Hepatocyte (in vitro differentiated cells): ENCODE results near the gene FAM193A.

ENCODE experiments used
- EZH2phosphoT487 ChIP-seq: fragments of 200-600 bp; sonication (generic); IDR thresholded peaks from one replicate; pipeline ENCODE4 v1.6.1; 2018; ENCODE audit warnings: antibody characterized with exemption, mild to moderate bottlenecking, low read depth, moderate library complexity; ENCODE audit not compliant: unreplicated experiment, severe bottlenecking
- TF ChIP-seq, protein P1 (sequence below): fragments of 200-600 bp; sonication (generic); IDR thresholded peaks from 2 replicates; pipeline ENCODE4 v1.5.1; 2016; ENCODE audit warnings: antibody characterized with exemption, mild to moderate bottlenecking; ENCODE audit not compliant: poor library complexity

GRCh38 chr4:2492970-2493369 is 43.5 kb upstream of the FAM193A start:
- TF ChIP-seq, protein P1, sequence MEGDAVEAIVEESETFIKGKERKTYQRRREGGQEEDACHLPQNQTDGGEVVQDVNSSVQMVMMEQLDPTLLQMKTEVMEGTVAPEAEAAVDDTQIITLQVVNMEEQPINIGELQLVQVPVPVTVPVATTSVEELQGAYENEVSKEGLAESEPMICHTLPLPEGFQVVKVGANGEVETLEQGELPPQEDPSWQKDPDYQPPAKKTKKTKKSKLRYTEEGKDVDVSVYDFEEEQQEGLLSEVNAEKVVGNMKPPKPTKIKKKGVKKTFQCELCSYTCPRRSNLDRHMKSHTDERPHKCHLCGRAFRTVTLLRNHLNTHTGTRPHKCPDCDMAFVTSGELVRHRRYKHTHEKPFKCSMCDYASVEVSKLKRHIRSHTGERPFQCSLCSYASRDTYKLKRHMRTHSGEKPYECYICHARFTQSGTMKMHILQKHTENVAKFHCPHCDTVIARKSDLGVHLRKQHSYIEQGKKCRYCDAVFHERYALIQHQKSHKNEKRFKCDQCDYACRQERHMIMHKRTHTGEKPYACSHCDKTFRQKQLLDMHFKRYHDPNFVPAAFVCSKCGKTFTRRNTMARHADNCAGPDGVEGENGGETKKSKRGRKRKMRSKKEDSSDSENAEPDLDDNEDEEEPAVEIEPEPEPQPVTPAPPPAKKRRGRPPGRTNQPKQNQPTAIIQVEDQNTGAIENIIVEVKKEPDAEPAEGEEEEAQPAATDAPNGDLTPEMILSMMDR, result no peak
- no peak for TF ChIP-seq EZH2phosphoT487
